Measurements from ENCODE around the gene LATS2. TPM values are rescaled to one million over a fixed set of nuclear protein-coding genes. Genes with fewer than 3 reads are reported as not detected.

Gene LATS2
- total and polyA plus RNA-seq, 2 of the 8 experiments (the other 6 are each of a cell fraction or from before 2014, with no cell fraction given), result 8.3 to 26.2 TPM

DNA sequence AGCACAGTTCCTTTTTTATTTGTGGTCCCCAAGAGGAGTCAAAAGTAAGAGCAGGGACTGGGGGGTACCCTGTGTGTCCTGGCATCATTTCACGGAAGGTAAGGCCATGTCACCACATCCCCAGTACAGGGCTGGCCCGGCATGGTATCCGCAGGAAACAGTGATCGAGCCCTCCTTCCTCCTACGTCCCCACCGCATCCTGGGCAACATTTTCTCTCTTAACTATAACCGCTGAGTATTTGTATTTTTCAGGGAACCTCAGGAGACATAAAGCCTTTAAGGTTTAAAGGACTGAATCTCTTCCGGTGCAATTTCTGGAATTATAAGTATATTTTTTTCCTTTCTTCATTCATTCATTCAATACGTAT is 13.6 kb upstream of the LATS2 start (continued):
- no peak for TF ChIP-seq SAP30 (IDR thresholded peaks at IDR 0.05; ENCODE audit: insufficient read depth, insufficient replicate concordance, low read length)
- no peak for TF ChIP-seq SIX5 (IDR thresholded peaks at IDR 0.05; ENCODE audit: low read depth, low read length)
- no peak for TF ChIP-seq SIN3A (conservative IDR thresholded peaks at IDR 0.05 in 1 of 2, IDR thresholded peaks at IDR 0.05 in 1 of 2; ENCODE audit: low read depth in 1 of 2, low read length in 2 of 2)
- no peak for TF ChIP-seq YY1 (IDR thresholded peaks at IDR 0.05; ENCODE audit: low read depth, low read length)
- no peak for TF ChIP-seq SP4 (IDR thresholded peaks at IDR 0.05; ENCODE audit: low read length)
- TF ChIP-seq KDM1A (IDR thresholded peaks at IDR 0.05; ENCODE audit: borderline replicate concordance, low read length), result no peak
- TF ChIP-seq, protein P1, sequence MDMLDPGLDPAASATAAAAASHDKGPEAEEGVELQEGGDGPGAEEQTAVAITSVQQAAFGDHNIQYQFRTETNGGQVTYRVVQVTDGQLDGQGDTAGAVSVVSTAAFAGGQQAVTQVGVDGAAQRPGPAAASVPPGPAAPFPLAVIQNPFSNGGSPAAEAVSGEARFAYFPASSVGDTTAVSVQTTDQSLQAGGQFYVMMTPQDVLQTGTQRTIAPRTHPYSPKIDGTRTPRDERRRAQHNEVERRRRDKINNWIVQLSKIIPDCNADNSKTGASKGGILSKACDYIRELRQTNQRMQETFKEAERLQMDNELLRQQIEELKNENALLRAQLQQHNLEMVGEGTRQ (IDR thresholded peaks at IDR 0.05; ENCODE audit: low read length), result no peak
